Tibial artery (tissue), 4 donors: Measurements from ENCODE around the gene CMSS1.

ENCODE experiments used
- DNase-seq, 2 donors: peaks; one replicate each; pipeline ENCODE4 v3.0.0-alpha.2; 2019
- H3K27ac ChIP-seq, 2 donors: fragments of 200-600 bp; sonication (generic) in 1 of 2; 1 replicate in 1 of 2; 2 replicates in 1 of 2; pipeline ENCODE4 v1.5.1; 2018 to 2019; ENCODE audit warnings: mild to moderate bottlenecking in 1 of 2
- H3K27me3 ChIP-seq, 2 donors: fragments of 200-600 bp; sonication (generic) in 1 of 2; one replicate each; pipeline versions ENCODE4 v1.5.1 to v1.6.0; 2016 to 2019
- H3K36me3 ChIP-seq, 3 donors: fragments of 200-600 bp; sonication (generic) in 2 of 3; one replicate each; pipeline ENCODE4 v1.5.1; 2016 to 2019; ENCODE audit warnings: mild to moderate bottlenecking in 2 of 3
- H3K4me1 ChIP-seq, 4 donors: fragments of 200-600 bp; sonication (generic) in 2 of 4; 1 replicate in 3 of 4; 2 replicates in 1 of 4; pipeline ENCODE4 v1.5.1; 2016 to 2019
- H3K4me3 ChIP-seq, 2 donors: fragments of 200-600 bp; sonication (generic) in 1 of 2; 1 replicate in 1 of 2; 2 replicates in 1 of 2; pipeline ENCODE4 v1.5.1; 2018 to 2019; ENCODE audit warnings: mild to moderate bottlenecking in 2 of 2
- H3K9me3 ChIP-seq, 3 donors: fragments of 200-600 bp; sonication (generic) in 1 of 3; one replicate each; pipeline ENCODE4 v1.5.1; 2016 to 2019
- intact Hi-C: fragments of 100-400 bp; cut with DNase I; formaldehyde crosslinking; loops from one replicate; pipeline ENCODE4 v1.15.0; 2023; ENCODE audit warnings: low total_unique reads
- TF ChIP-seq, protein P1 (sequence below), 2 experiments: fragments of 200-600 bp in 1 of 2; fragments of 450-650 bp in 1 of 2; IDR thresholded peaks; one replicate each; pipeline ENCODE4 v1.5.1; 2017 to 2019; ENCODE audit warnings: antibody characterized with exemption in 2 of 2, mild to moderate bottlenecking in 1 of 2, moderate library complexity in 1 of 2

The CMSS1 gene

DNA sequence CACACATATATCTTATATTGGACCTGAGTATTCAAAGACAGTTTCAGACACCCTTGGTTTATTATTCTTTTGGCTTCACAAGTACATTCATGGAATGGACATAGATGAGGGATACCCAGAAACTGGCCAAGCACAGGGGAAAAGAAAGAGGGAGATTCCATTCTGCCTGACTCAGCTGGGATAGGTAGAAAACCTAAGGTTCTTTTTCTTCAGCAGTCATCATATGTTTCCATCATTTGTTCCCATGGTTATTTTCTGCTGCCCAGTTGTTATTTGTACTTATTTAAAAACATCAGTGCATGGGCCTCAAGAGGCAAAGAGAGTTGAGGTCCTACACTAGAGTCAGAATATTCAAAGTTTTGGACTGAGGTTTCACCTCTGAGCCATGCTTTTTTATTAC, 204.8 kb downstream of the CMSS1 start:
- Histone ChIP-seq H3K4me1 (peaks cover 0 to 65% (median 21%) of the 10 kb centered on the region in 4 donors), H3K36me3 (no peaks in the 10 kb centered on the region), H3K9me3 (no peaks in the 10 kb centered on the region), H3K4me3 (no peak overlapping the region), H3K27me3 (no peaks in the 10 kb centered on the region), H3K27ac (peak overlapping the region; percentile 73 to 80)
- no peak for DNase-seq
- intact Hi-C loops, result no loop called here
- TF ChIP-seq, protein P1, sequence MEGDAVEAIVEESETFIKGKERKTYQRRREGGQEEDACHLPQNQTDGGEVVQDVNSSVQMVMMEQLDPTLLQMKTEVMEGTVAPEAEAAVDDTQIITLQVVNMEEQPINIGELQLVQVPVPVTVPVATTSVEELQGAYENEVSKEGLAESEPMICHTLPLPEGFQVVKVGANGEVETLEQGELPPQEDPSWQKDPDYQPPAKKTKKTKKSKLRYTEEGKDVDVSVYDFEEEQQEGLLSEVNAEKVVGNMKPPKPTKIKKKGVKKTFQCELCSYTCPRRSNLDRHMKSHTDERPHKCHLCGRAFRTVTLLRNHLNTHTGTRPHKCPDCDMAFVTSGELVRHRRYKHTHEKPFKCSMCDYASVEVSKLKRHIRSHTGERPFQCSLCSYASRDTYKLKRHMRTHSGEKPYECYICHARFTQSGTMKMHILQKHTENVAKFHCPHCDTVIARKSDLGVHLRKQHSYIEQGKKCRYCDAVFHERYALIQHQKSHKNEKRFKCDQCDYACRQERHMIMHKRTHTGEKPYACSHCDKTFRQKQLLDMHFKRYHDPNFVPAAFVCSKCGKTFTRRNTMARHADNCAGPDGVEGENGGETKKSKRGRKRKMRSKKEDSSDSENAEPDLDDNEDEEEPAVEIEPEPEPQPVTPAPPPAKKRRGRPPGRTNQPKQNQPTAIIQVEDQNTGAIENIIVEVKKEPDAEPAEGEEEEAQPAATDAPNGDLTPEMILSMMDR (IDR thresholded peaks at IDR 0.05), result no peak

GRCh38 chr3:100023150-100023549, 205.5 kb downstream of the CMSS1 start:
- no peaks in the 10 kb centered on the region for H3K9me3 ChIP-seq
- intact Hi-C loops, result no loop called here
- H3K4me3 ChIP-seq, result no peak overlapping the region
- TF ChIP-seq, protein P1 (IDR thresholded peaks at IDR 0.05), result no peak
- H3K4me1 ChIP-seq, result peaks cover 0 to 65% (median 21%) of the 10 kb centered on the region in 4 donors
- no peaks in the 10 kb centered on the region for H3K36me3 ChIP-seq
- peak overlapping the region; percentile 73 to 80 for H3K27ac ChIP-seq
- no peak for DNase-seq
- H3K27me3 ChIP-seq, result no peaks in the 10 kb centered on the region

- no peaks in the 10 kb centered on the region for H3K36me3 ChIP-seq
- H3K4me3 ChIP-seq, result no peak overlapping the region
- intact Hi-C loops, result no loop called here
- no peak for DNase-seq
- peak overlapping the region; percentile 73 to 80 for H3K27ac ChIP-seq
- H3K27me3 ChIP-seq, result no peaks in the 10 kb centered on the region
- TF ChIP-seq, protein P1 (IDR thresholded peaks at IDR 0.05), result no peak
- peaks cover 0 to 65% (median 21%) of the 10 kb centered on the region in 4 donors for H3K4me1 ChIP-seq
- H3K9me3 ChIP-seq, result no peaks in the 10 kb centered on the region
Observed at GRCh38 chr3:100023595-100023994, 205.9 kb downstream of the CMSS1 start.

GRCh38 chr3:100024520-100025303, 207.1 kb downstream of the CMSS1 start:
- Histone ChIP-seq H3K27me3 (no peaks in the 10 kb centered on the region), H3K27ac (peak overlapping the region; percentile 73 to 80)

GRCh38 chr3:100027321-100027720, 209.7 kb downstream of the CMSS1 start:
- intact Hi-C loops, result no loop called here
- DNase-seq, result no peak
- H3K36me3 ChIP-seq, result no peaks in the 10 kb centered on the region
- no peaks in the 10 kb centered on the region for H3K9me3 ChIP-seq
- no peak overlapping the region for H3K27ac ChIP-seq
- no peak overlapping the region for H3K4me3 ChIP-seq
- H3K27me3 ChIP-seq, result no peaks in the 10 kb centered on the region
- H3K4me1 ChIP-seq, result peaks cover 0 to 59% (median 16%) of the 10 kb centered on the region in 4 donors
- TF ChIP-seq, protein P1 (IDR thresholded peaks at IDR 0.05), result no peak

More at GRCh38 chr3:100024520-100025303, 207.1 kb downstream of the CMSS1 start:
- TF ChIP-seq, protein P1 (IDR thresholded peaks at IDR 0.05), result no peak
- intact Hi-C loops, result no loop called here
- no peak overlapping the region for H3K4me3 ChIP-seq
- no peak for DNase-seq
- no peaks in the 10 kb centered on the region for H3K36me3 ChIP-seq
- no peaks in the 10 kb centered on the region for H3K9me3 ChIP-seq
- H3K4me1 ChIP-seq, result peaks cover 0 to 68% (median 20%) of the 10 kb centered on the region in 4 donors
